Chondrocyte (in vitro differentiated cells): Measurements from ENCODE around the gene ZNF385B. TPM values are rescaled to one million over a fixed set of nuclear protein-coding genes. Genes with fewer than 3 reads are reported as not detected.

Experiments used
- DNase-seq: peaks from one replicate; pipeline ENCODE4 v3.0.0; 2021; ENCODE audit warnings: mixed read lengths, low spot score
- H3K27ac Mint-ChIP-seq: one replicate; pipeline ENCODE4 v1.8.0; 2021; ENCODE audit warnings: mild to moderate bottlenecking, moderate library complexity, mixed read lengths; ENCODE audit not compliant: unreplicated experiment
- H3K27me3 Mint-ChIP-seq: 2 replicates; pipeline ENCODE4 v1.8.0; 2021; ENCODE audit warnings: low read depth, mixed read lengths
- H3K36me3 Mint-ChIP-seq: 2 replicates; pipeline ENCODE4 v1.8.0; 2021; ENCODE audit warnings: low read depth, mixed read lengths
- H3K4me1 Mint-ChIP-seq: 2 replicates; pipeline ENCODE4 v1.8.0; 2021; ENCODE audit warnings: low read depth, mild to moderate bottlenecking, mixed read lengths
- H3K4me3 Mint-ChIP-seq: one replicate; pipeline ENCODE4 v1.8.0; 2021; ENCODE audit warnings: mild to moderate bottlenecking, moderate library complexity, mixed read lengths; ENCODE audit not compliant: unreplicated experiment
- H3K9me3 Mint-ChIP-seq: 2 replicates; pipeline ENCODE4 v1.8.0; 2021; ENCODE audit warnings: low read depth, mixed read lengths
- CTCF ChIP-seq: fragments of 200-600 bp; sonication (generic); IDR thresholded peaks from 2 replicates; pipeline ENCODE4 v1.5.0; 2021; ENCODE audit warnings: antibody characterized with exemption, mild to moderate bottlenecking, moderate library complexity
- total RNA-seq: library from RNA; stranded (reverse); gene quantifications from 3 replicates; pipeline ENCODE4 v1.2.1, GENCODE V29; 2021

Gene ZNF385B
- total RNA-seq, 1 donor from 2014 or later: 0.25 TPM

- Mint-ChIP-seq H3K4me1 (peaks cover 4% of the 10 kb centered on the region), H3K27me3 (peaks cover 38% of the 10 kb centered on the region), H3K27ac (no peak overlapping the region), H3K9me3 (no peaks in the 10 kb centered on the region), H3K36me3 (no peaks in the 10 kb centered on the region), H3K4me3 (no peak overlapping the region)
- DNase-seq: no peak
- no peak for TF ChIP-seq CTCF
Measured at GRCh38 chr2:179744401-179744800, 117.0 kb downstream of the ZNF385B start.

GRCh38 chr2:179741317-179741716, 120.1 kb downstream of the ZNF385B start:
- no peak for TF ChIP-seq CTCF
- Mint-ChIP-seq H3K9me3 (no peaks in the 10 kb centered on the region), H3K27ac (no peak overlapping the region), H3K4me3 (no peak overlapping the region), H3K27me3 (peaks cover 39% of the 10 kb centered on the region), H3K4me1 (no peaks in the 10 kb centered on the region), H3K36me3 (no peaks in the 10 kb centered on the region)
- no peak for DNase-seq

GRCh38 chr2:179729966-179730365, 131.4 kb downstream of the ZNF385B start:
- DNase-seq: no peak
- H3K27ac Mint-ChIP-seq: no peak overlapping the region
- TF ChIP-seq CTCF: no peak
- no peaks in the 10 kb centered on the region for H3K4me1 Mint-ChIP-seq
- H3K4me3 Mint-ChIP-seq: no peak overlapping the region
- H3K27me3 Mint-ChIP-seq: peaks cover 7% of the 10 kb centered on the region
- peaks cover 2% of the 10 kb centered on the region for H3K9me3 Mint-ChIP-seq
- H3K36me3 Mint-ChIP-seq: no peaks in the 10 kb centered on the region

GRCh38 chr2:179726461-179727180, 134.8 kb downstream of the ZNF385B start:
- Mint-ChIP-seq H3K36me3 (no peaks in the 10 kb centered on the region), H3K4me1 (no peaks in the 10 kb centered on the region), H3K9me3 (no peaks in the 10 kb centered on the region), H3K27me3 (peaks cover 2% of the 10 kb centered on the region), H3K4me3 (no peak overlapping the region), H3K27ac (no peak overlapping the region)
- no peak for DNase-seq
- no peak for TF ChIP-seq CTCF

GRCh38 chr2:179724403-179724802, 137.0 kb downstream of the ZNF385B start:
- DNase-seq: no peak
- Mint-ChIP-seq H3K4me3 (no peak overlapping the region), H3K36me3 (no peaks in the 10 kb centered on the region), H3K4me1 (no peaks in the 10 kb centered on the region), H3K27ac (no peak overlapping the region), H3K27me3 (peaks cover 1% of the 10 kb centered on the region), H3K9me3 (no peaks in the 10 kb centered on the region)
- TF ChIP-seq CTCF: no peak
